Parathyroid adenoma (tissue), 2 donors: Measurements from ENCODE around the gene GDA.
A peak's percentile ranks its signal among the peaks of the same experiment; 100 is the strongest.

Experiments
- H2AFZ ChIP-seq: fragments of 300-600 bp; sonication (generic); one replicate; pipeline ENCODE4 v1.7.0; 2017; ENCODE audit warnings: antibody characterized with exemption, mild to moderate bottlenecking
- H3K27ac ChIP-seq: fragments of 300-600 bp; sonication (generic); one replicate; pipeline ENCODE4 v1.7.0; 2017
- H3K27me3 ChIP-seq: fragments of 300-600 bp; sonication (generic); one replicate; pipeline ENCODE4 v1.7.0; 2017; ENCODE audit warnings: low read length; ENCODE audit not compliant: control insufficient read depth, insufficient read depth
- H3K36me3 ChIP-seq: fragments of 300-600 bp; sonication (generic); one replicate; pipeline ENCODE4 v1.7.0; 2017; ENCODE audit warnings: low read length; ENCODE audit not compliant: control insufficient read depth, insufficient read depth
- H3K4me1 ChIP-seq: fragments of 300-600 bp; sonication (generic); one replicate; pipeline ENCODE4 v1.7.0; 2017; ENCODE audit warnings: control low read depth
- H3K4me2 ChIP-seq: fragments of 300-600 bp; sonication (generic); one replicate; pipeline ENCODE4 v1.7.0; 2017; ENCODE audit warnings: low read length
- H3K4me3 ChIP-seq: fragments of 300-600 bp; sonication (generic); one replicate; pipeline ENCODE4 v1.7.0; 2017; ENCODE audit warnings: low read depth, low read length
- H3K79me2 ChIP-seq: fragments of 300-600 bp; sonication (generic); one replicate; pipeline ENCODE4 v1.7.0; 2017; ENCODE audit warnings: control low read depth
- H3K9ac ChIP-seq: fragments of 300-600 bp; sonication (generic); one replicate; pipeline ENCODE4 v1.7.0; 2017; ENCODE audit warnings: mild to moderate bottlenecking
- H3K9me3 ChIP-seq: fragments of 300-600 bp; sonication (generic); one replicate; pipeline ENCODE4 v1.7.0; 2017; ENCODE audit warnings: low read length; ENCODE audit not compliant: control insufficient read depth
- TF ChIP-seq, protein P1 (sequence below): fragments of 300-600 bp; sonication (generic); IDR thresholded peaks from one replicate; pipeline ENCODE4 v1.7.0; 2017; ENCODE audit warnings: antibody characterized with exemption, mild to moderate bottlenecking
- donor health status: primary hyperparathyroidism.

GDA gene

GRCh38 chr9:72165821-72166547 is 16.7 kb downstream of the GDA start:
- Histone ChIP-seq H3K36me3 (no peaks in the 10 kb centered on the region), H3K27me3 (no peaks in the 10 kb centered on the region), H3K79me2 (no peaks in the 10 kb centered on the region), H3K9ac (no peak overlapping the region), H3K9me3 (no peaks in the 10 kb centered on the region), H2AFZ (peak overlapping the region; percentile 25), H3K4me1 (peaks cover 3% of the 10 kb centered on the region), H3K4me3 (no peak overlapping the region), H3K4me2 (peak overlapping the region; percentile 18), H3K27ac (no peak overlapping the region)
- TF ChIP-seq, protein P1, sequence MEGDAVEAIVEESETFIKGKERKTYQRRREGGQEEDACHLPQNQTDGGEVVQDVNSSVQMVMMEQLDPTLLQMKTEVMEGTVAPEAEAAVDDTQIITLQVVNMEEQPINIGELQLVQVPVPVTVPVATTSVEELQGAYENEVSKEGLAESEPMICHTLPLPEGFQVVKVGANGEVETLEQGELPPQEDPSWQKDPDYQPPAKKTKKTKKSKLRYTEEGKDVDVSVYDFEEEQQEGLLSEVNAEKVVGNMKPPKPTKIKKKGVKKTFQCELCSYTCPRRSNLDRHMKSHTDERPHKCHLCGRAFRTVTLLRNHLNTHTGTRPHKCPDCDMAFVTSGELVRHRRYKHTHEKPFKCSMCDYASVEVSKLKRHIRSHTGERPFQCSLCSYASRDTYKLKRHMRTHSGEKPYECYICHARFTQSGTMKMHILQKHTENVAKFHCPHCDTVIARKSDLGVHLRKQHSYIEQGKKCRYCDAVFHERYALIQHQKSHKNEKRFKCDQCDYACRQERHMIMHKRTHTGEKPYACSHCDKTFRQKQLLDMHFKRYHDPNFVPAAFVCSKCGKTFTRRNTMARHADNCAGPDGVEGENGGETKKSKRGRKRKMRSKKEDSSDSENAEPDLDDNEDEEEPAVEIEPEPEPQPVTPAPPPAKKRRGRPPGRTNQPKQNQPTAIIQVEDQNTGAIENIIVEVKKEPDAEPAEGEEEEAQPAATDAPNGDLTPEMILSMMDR = no peak

DNA sequence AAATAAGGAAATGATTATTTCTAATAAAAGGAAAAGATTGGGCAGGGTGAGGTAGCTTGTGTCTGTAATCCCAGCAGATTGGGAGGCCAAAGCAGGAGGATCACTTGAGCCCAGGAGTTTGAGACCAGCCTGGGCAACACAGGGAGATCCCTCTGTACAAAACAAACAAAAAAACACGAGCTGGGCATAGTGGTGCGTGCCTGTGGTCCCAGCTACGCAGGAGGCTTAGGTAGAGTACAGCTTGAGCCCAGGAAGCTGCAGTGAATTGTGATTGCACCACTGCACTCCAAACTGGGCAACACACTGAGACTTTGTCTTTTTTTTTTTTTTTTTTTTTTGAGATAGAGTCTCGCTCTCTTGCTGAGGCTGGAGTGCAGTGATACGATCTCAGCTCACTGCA is 18.8 kb downstream of the GDA start:
- H3K27ac ChIP-seq = no peak overlapping the region
- H3K79me2 ChIP-seq = no peaks in the 10 kb centered on the region
- H3K9me3 ChIP-seq = no peaks in the 10 kb centered on the region
- peaks cover 3% of the 10 kb centered on the region for H3K4me1 ChIP-seq
- no peaks in the 10 kb centered on the region for H3K27me3 ChIP-seq
- H3K9ac ChIP-seq = no peak overlapping the region
- no peak overlapping the region for H2AFZ ChIP-seq
- H3K36me3 ChIP-seq = no peaks in the 10 kb centered on the region
- no peak overlapping the region for H3K4me3 ChIP-seq
- H3K4me2 ChIP-seq = no peak overlapping the region
- TF ChIP-seq, protein P1 = no peak

GRCh38 chr9:72169178-72169577 is 19.9 kb downstream of the GDA start:
- TF ChIP-seq, protein P1 = no peak
- H3K4me3 ChIP-seq = peak overlapping the region; percentile 30
- no peak overlapping the region for H3K9ac ChIP-seq

GRCh38 chr9:72173080-72173479 is 23.8 kb downstream of the GDA start:
- Histone ChIP-seq H3K27ac (no peak overlapping the region), H3K4me1 (peaks cover 3% of the 10 kb centered on the region), H3K36me3 (no peaks in the 10 kb centered on the region), H3K79me2 (no peaks in the 10 kb centered on the region), H3K9me3 (no peaks in the 10 kb centered on the region), H3K9ac (no peak overlapping the region), H3K4me2 (no peak overlapping the region), H2AFZ (no peak overlapping the region), H3K27me3 (no peaks in the 10 kb centered on the region), H3K4me3 (no peak overlapping the region)
- TF ChIP-seq, protein P1 = no peak

More at GRCh38 chr9:72169178-72169577, 19.9 kb downstream of the GDA start:
- H3K4me1 ChIP-seq = peaks cover 3% of the 10 kb centered on the region
- H3K27ac ChIP-seq = peak overlapping the region; percentile 45
- no peaks in the 10 kb centered on the region for H3K36me3 ChIP-seq
- H3K9me3 ChIP-seq = no peaks in the 10 kb centered on the region
- H2AFZ ChIP-seq = peak overlapping the region; percentile 58
- H3K27me3 ChIP-seq = no peaks in the 10 kb centered on the region
- H3K4me2 ChIP-seq = peak overlapping the region; percentile 57
- H3K79me2 ChIP-seq = no peaks in the 10 kb centered on the region

- no peaks in the 10 kb centered on the region for H3K9me3 ChIP-seq
- TF ChIP-seq, protein P1 = no peak
- H3K4me2 ChIP-seq = no peak overlapping the region
Observed at GRCh38 chr9:72185561-72185960, 36.3 kb downstream of the GDA start.

More at GRCh38 chr9:72185561-72185960, 36.3 kb downstream of the GDA start:
- H3K79me2 ChIP-seq = no peaks in the 10 kb centered on the region
- H2AFZ ChIP-seq = no peak overlapping the region
- no peaks in the 10 kb centered on the region for H3K4me1 ChIP-seq
- H3K27ac ChIP-seq = no peak overlapping the region
- H3K9ac ChIP-seq = no peak overlapping the region
- no peak overlapping the region for H3K4me3 ChIP-seq
- H3K27me3 ChIP-seq = no peaks in the 10 kb centered on the region
- H3K36me3 ChIP-seq = no peaks in the 10 kb centered on the region
